ENCODE data around the gene SLFN13. TPM values are rescaled to one million over a fixed set of nuclear protein-coding genes. Genes with fewer than 3 reads are reported as not detected.

SLFN13 gene
- polyA plus RNA-seq, 1 of the 3 experiments (the other 2 are of a cell fraction): under 0.01 TPM

GRCh38 chr17:35488991-35489390 is 40.4 kb upstream of the SLFN13 start:
- H2AFZ ChIP-seq (ENCODE audit: low read depth): no peak overlapping the region
- no peak overlapping the region for H3K27ac ChIP-seq (ENCODE audit: low read depth in 2 of 2, low read length in 1 of 2)
- no peak overlapping the region for H3K9ac ChIP-seq
- no peaks in the 10 kb centered on the region for H3K36me3 ChIP-seq (replicated peaks in 1 of 2; ENCODE audit: control insufficient read depth in 1 of 2, insufficient read depth in 2 of 2, low read length in 1 of 2)
- no peaks in the 10 kb centered on the region for H4K20me1 ChIP-seq (ENCODE audit: insufficient read depth)
- H3K4me3 ChIP-seq (ENCODE audit: low read depth in 2 of 2, low read length in 1 of 2): no peak overlapping the region
- no peaks in the 10 kb centered on the region for H3F3A ChIP-seq (replicated peaks; ENCODE audit: insufficient read depth)
- no peak overlapping the region for H3K4me2 ChIP-seq
- no peak for TF ChIP-seq EZH2phosphoT487 (IDR thresholded peaks at IDR 0.05; ENCODE audit: borderline replicate concordance, low read depth)
- TF ChIP-seq YY1 (IDR thresholded peaks at IDR 0.05; ENCODE audit: low read depth): no peak
- no peak for TF ChIP-seq MXI1 (IDR thresholded peaks at IDR 0.05; ENCODE audit: low read depth, low read length)
- TF ChIP-seq NFIC (IDR thresholded peaks at IDR 0.05; ENCODE audit: borderline replicate concordance): no peak
- no peak for TF ChIP-seq MEF2A (IDR thresholded peaks at IDR 0.05; ENCODE audit: borderline replicate concordance, low read depth)
- TF ChIP-seq TAF1 (IDR thresholded peaks at IDR 0.05; ENCODE audit: borderline replicate concordance, low read depth, low read length): no peak
- no peak for TF ChIP-seq ELF1 (IDR thresholded peaks at IDR 0.05)
- TF ChIP-seq RAD21 (IDR thresholded peaks at IDR 0.05; ENCODE audit: low read length): no peak
- TF ChIP-seq TCF12 (IDR thresholded peaks at IDR 0.05): no peak
- TF ChIP-seq EP300 (IDR thresholded peaks at IDR 0.05; ENCODE audit: borderline replicate concordance in 1 of 2, low read depth in 1 of 2, low read length in 1 of 2): no peak
- TF ChIP-seq CTCF (IDR thresholded peaks at IDR 0.05): no peak
- no peak for TF ChIP-seq PBX3 (IDR thresholded peaks at IDR 0.05)
- no peak for TF ChIP-seq FOXM1 (IDR thresholded peaks at IDR 0.05; ENCODE audit: low read depth)
- TF ChIP-seq FOSL2 (IDR thresholded peaks at IDR 0.05; ENCODE audit: borderline replicate concordance, low read depth): no peak
- H3K9me3 ChIP-seq: no peaks in the 10 kb centered on the region
- CTCF ChIA-PET: no interaction called here
- POLR2A ChIA-PET: no interaction called here
- H3K9me2 ChIP-seq: no peaks in the 10 kb centered on the region
- H3K27me3 ChIP-seq (ENCODE audit: insufficient read depth): peaks cover 71% of the 10 kb centered on the region
- no peaks in the 10 kb centered on the region for H3K4me1 ChIP-seq (ENCODE audit: control insufficient read depth in 1 of 2, insufficient read depth in 2 of 2, low read depth in 1 of 2, low read length in 1 of 2)
- WGBS (ENCODE audit: low lambda C conversion rate): 15% methylated on average over 15 of the region's 15 CpGs
- no peak for DNase-seq
- H3K79me2 ChIP-seq (ENCODE audit: insufficient read depth): no peaks in the 10 kb centered on the region

GRCh38 chr17:35486920-35487732 is 38.6 kb upstream of the SLFN13 start:
- no peaks in the 10 kb centered on the region for H3K36me3 ChIP-seq (replicated peaks in 1 of 2; ENCODE audit: control insufficient read depth in 1 of 2, insufficient read depth in 2 of 2, low read length in 1 of 2)
- H3K27ac ChIP-seq (ENCODE audit: low read depth in 2 of 2, low read length in 1 of 2): no peak overlapping the region
- peak overlapping the region; percentile 74 for H2AFZ ChIP-seq (ENCODE audit: low read depth)
- no peaks in the 10 kb centered on the region for H3K4me1 ChIP-seq (ENCODE audit: control insufficient read depth in 1 of 2, insufficient read depth in 2 of 2, low read depth in 1 of 2, low read length in 1 of 2)
- DNase-seq: no peak
- peak overlapping the region; percentile 91 for H3K4me2 ChIP-seq
- H3F3A ChIP-seq (replicated peaks; ENCODE audit: insufficient read depth): no peaks in the 10 kb centered on the region
- no peaks in the 10 kb centered on the region for H3K9me2 ChIP-seq
- ChIA-PET POLR2A (no interaction called here), CTCF (interaction anchor here (1.4 kb wide), 1 partner anchor 52 kb away, joined by 4 read pairs; no protein-coding TSS in a partner anchor)
- 7% methylated on average over 41 of the region's 42 CpGs for WGBS (ENCODE audit: low lambda C conversion rate)
- H3K9me3 ChIP-seq: no peaks in the 10 kb centered on the region
- H3K79me2 ChIP-seq (ENCODE audit: insufficient read depth): no peaks in the 10 kb centered on the region
- no peak overlapping the region for H3K9ac ChIP-seq
- H3K4me3 ChIP-seq (ENCODE audit: low read depth in 2 of 2, low read length in 1 of 2): peak overlapping the region; percentile 4 to 57; a peak in 3 of 4 replicates
- peaks cover 57% of the 10 kb centered on the region for H3K27me3 ChIP-seq (ENCODE audit: insufficient read depth)
- no peaks in the 10 kb centered on the region for H4K20me1 ChIP-seq (ENCODE audit: insufficient read depth)
- TF ChIP-seq TCF12 (IDR thresholded peaks at IDR 0.05): no peak
- TF ChIP-seq NFIC (IDR thresholded peaks at IDR 0.05; ENCODE audit: borderline replicate concordance): peak; percentile 6; the same call in 1 of the 2 replicates

Measured in SK-N-SH (cell line).